Measurements from ENCODE around the gene ISM2. TPM values are rescaled to one million over a fixed set of nuclear protein-coding genes. Genes with fewer than 3 reads are reported as not detected.

The ISM2 gene
- total RNA-seq, 1 donor from 2014 or later = 0.21 TPM

DNA sequence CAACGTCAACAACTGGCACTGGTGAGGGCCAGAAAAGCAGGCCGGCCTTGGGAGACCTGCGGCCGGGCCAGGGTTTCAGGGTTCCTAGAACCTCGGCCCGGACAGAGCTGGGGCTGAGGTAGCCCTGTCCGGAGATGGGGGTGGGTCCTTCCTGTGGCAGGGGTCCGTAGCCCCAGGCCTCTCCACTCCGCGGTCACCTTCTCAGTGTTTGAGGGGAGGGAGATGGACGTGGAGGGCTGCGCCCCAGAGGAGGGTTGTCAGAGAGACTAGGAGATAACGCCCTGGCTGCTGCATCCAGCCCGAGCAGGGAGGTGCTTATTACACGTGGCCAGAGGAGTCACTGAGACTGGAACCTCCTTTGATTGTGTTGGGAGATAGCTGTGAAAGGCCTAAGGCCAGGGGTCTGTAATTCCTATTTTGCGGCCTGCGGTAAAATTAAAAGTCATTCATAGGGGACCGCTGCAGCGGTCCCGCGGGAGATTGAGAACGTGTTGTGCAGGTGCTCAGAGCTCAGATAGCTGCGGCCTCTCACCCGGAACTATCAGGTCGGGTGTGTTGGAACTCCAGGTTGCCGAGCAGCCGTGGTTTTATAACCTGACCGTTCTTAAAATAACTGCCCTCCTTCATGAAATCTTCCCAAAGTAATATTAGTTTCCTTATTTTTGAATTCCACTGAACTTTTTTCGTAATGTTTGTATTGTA, 40.2 kb downstream of the ISM2 start:
- H3K27me3 Mint-ChIP-seq (ENCODE audit: unreplicated experiment) = peaks cover 4% of the 10 kb centered on the region
- DNase-seq (ENCODE audit: low spot score) = peak; percentile 31
- TF ChIP-seq, protein P1, sequence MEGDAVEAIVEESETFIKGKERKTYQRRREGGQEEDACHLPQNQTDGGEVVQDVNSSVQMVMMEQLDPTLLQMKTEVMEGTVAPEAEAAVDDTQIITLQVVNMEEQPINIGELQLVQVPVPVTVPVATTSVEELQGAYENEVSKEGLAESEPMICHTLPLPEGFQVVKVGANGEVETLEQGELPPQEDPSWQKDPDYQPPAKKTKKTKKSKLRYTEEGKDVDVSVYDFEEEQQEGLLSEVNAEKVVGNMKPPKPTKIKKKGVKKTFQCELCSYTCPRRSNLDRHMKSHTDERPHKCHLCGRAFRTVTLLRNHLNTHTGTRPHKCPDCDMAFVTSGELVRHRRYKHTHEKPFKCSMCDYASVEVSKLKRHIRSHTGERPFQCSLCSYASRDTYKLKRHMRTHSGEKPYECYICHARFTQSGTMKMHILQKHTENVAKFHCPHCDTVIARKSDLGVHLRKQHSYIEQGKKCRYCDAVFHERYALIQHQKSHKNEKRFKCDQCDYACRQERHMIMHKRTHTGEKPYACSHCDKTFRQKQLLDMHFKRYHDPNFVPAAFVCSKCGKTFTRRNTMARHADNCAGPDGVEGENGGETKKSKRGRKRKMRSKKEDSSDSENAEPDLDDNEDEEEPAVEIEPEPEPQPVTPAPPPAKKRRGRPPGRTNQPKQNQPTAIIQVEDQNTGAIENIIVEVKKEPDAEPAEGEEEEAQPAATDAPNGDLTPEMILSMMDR (IDR thresholded peaks at IDR 0.05; ENCODE audit: unreplicated experiment) = no peak
- H3K4me1 Mint-ChIP-seq (ENCODE audit: unreplicated experiment) = peaks cover 29% of the 10 kb centered on the region
- H3K27ac Mint-ChIP-seq (ENCODE audit: unreplicated experiment) = peak overlapping the region; percentile 100
- peak overlapping the region; percentile 100 for H3K4me3 Mint-ChIP-seq (ENCODE audit: unreplicated experiment)
- peaks cover 33% of the 10 kb centered on the region for H3K36me3 Mint-ChIP-seq (ENCODE audit: low read depth, unreplicated experiment)
- H3K9me3 Mint-ChIP-seq (ENCODE audit: unreplicated experiment) = no peaks in the 10 kb centered on the region

DNA sequence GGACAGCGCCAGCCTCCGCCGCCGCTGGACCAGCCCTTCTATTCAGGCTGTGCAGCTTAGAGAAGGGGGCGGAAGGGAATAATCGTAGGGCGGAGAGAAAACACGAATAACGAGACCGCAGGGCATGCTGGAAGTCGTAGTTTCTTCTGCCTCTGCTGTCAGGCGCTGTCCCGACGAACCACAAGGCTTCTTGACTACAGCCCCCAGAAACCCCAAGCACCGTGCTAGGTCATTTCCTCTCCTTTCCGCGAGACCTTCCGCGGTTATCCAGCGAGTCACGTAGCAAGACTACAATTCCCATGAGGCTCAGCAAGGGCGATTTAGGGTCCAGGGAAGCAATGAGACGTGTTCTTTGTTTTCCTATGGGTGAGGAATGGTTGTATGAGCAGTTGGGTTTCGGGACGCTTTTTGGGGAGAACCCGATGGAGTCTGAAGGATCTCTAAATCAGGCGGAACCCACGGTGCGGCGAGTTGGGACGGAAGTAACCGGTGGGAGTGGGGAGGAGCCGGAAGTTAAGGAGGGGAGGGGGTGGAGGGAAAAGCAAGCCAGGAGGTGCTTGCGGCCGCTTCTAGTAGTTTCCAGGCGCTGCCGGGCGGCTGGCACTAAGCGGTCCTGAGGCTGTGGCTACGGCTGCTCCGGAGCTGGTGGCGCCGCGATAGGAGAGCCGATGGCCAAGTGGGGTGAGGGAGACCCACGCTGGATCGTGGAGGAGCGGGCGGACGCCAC, 40.9 kb downstream of the ISM2 start, which contains the start of the genes AHSA1 and VIPAS39:
AHSA1 (plus strand) TSS at position 572 of the 727 bp plus-strand sequence; CDS start at position 669, 97 bp downstream.
VIPAS39 (minus strand) TSS at position 80 of the 727 bp plus-strand sequence. CDS start 3,499 bp downstream, outside the sequence.
- Mint-ChIP-seq H3K9me3 (ENCODE audit: unreplicated experiment) (no peaks in the 10 kb centered on the region), H3K4me3 (ENCODE audit: unreplicated experiment) (peak within 1 kb of the TSS; percentile 100), H3K27me3 (ENCODE audit: unreplicated experiment) (peaks cover 4% of the 10 kb centered on the region), H3K4me1 (ENCODE audit: unreplicated experiment) (peaks cover 29% of the 10 kb centered on the region), H3K36me3 (ENCODE audit: low read depth, unreplicated experiment) (peaks cover 39% of the 10 kb centered on the region), H3K27ac (ENCODE audit: unreplicated experiment) (peak within 1 kb of the TSS; percentile 100)
- peak; percentile 88 for DNase-seq (ENCODE audit: low spot score)
- TF ChIP-seq, protein P1 (IDR thresholded peaks at IDR 0.05; ENCODE audit: unreplicated experiment) = no peak

DNA sequence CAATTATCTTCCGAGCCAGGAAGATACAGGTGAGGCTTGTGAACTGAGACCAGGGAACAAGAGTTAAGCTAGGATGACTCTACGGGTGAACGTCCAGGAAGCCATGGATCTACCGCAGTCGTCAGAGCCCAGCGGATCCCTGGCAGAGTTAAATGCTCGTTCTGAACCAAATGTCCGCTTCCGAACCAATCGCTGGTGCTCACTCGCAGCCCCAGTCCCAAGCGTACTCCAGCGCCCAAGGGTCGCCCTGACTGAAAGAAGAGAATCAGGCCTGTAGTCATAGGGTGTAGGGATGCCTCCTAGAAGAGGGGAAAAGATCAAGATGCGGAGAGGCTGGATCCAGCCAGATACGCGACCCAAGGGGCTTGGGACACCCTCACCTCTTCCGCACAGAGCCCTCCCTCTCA, 41.5 kb downstream of the ISM2 start:
- peaks cover 6% of the 10 kb centered on the region for H3K27me3 Mint-ChIP-seq (ENCODE audit: unreplicated experiment)
- peaks cover 36% of the 10 kb centered on the region for H3K36me3 Mint-ChIP-seq (ENCODE audit: low read depth, unreplicated experiment)
- H3K4me3 Mint-ChIP-seq (ENCODE audit: unreplicated experiment) = peak overlapping the region; percentile 100
- no peak for DNase-seq (ENCODE audit: low spot score)
- TF ChIP-seq, protein P1 (IDR thresholded peaks at IDR 0.05; ENCODE audit: unreplicated experiment) = no peak
- no peaks in the 10 kb centered on the region for H3K9me3 Mint-ChIP-seq (ENCODE audit: unreplicated experiment)
- H3K27ac Mint-ChIP-seq (ENCODE audit: unreplicated experiment) = peak overlapping the region; percentile 100
- H3K4me1 Mint-ChIP-seq (ENCODE audit: unreplicated experiment) = peaks cover 29% of the 10 kb centered on the region

DNA sequence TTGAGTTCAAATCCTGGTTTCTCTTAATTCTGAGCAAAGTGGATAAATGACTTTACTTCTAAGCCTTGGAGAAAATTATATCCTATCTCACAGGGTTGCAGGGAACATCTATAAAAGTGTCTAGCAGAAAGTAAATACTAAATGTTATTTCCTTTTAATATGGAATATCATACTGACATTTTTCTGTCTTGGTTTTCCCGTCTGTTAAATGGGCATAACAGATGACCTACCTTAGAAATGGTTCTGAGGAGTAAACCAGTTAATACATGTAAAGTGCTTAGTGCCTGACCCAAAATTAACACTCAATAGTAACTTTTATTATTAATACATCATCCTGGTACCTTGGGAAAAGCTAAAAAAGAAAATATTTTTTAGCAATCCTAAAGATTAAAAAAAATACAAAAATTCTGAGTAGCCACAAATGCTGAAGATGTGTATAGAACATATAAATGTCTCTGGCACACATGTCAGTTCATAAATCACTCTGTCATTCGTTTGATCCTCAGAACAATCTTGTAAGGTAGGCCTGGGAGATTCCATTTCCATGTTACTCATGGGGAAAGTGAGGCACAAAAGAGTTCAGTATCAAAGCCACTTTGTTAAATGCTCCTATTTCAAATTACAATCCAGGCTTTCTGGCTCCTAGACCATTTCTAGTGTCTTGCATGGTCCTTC, 42.5 kb downstream of the ISM2 start:
- TF ChIP-seq, protein P1 (IDR thresholded peaks at IDR 0.05; ENCODE audit: unreplicated experiment) = no peak
- H3K4me3 Mint-ChIP-seq (ENCODE audit: unreplicated experiment) = peak overlapping the region; percentile 100
- no peak overlapping the region for H3K27ac Mint-ChIP-seq (ENCODE audit: unreplicated experiment)
- peaks cover 6% of the 10 kb centered on the region for H3K27me3 Mint-ChIP-seq (ENCODE audit: unreplicated experiment)
- peaks cover 40% of the 10 kb centered on the region for H3K36me3 Mint-ChIP-seq (ENCODE audit: low read depth, unreplicated experiment)
- no peak for DNase-seq (ENCODE audit: low spot score)
- no peaks in the 10 kb centered on the region for H3K9me3 Mint-ChIP-seq (ENCODE audit: unreplicated experiment)
- H3K4me1 Mint-ChIP-seq (ENCODE audit: unreplicated experiment) = peaks cover 29% of the 10 kb centered on the region

Data from endothelial cell (in vitro differentiated cells).